ENCODE data around the gene ST3GAL3. TPM values are rescaled to one million over a fixed set of nuclear protein-coding genes. Genes with fewer than 3 reads are reported as not detected.
A peak's percentile ranks its signal among the peaks of the same experiment; 100 is the strongest.

Gene ST3GAL3
- total and polyA plus RNA-seq, 2 donors (not counting 1 experiment from before 2014, with no cell fraction given), result 13.7 to 16.3 TPM

GRCh38 chr1:43819357-43819756 is 112.0 kb downstream of the ST3GAL3 start:
- Histone ChIP-seq H2AFZ (ENCODE audit: low read length) (no peak overlapping the region), H3K27ac (ENCODE audit: insufficient read depth, low read length) (no peak overlapping the region), H3K9me3 (ENCODE audit: control insufficient read depth, insufficient read depth, low read depth, low read length) (no peaks in the 10 kb centered on the region), H3K36me3 (ENCODE audit: control insufficient read depth, insufficient read depth, low read length) (no peaks in the 10 kb centered on the region), H3K9ac (ENCODE audit: insufficient read depth, low read length) (no peak overlapping the region), H4K20me1 (ENCODE audit: control insufficient read depth, extremely low read depth, insufficient read depth, low read length) (peaks cover 2% of the 10 kb centered on the region), H3K4me2 (ENCODE audit: extremely low read depth, insufficient read depth, low read length) (no peak overlapping the region), H3K27me3 (ENCODE audit: control insufficient read depth, insufficient read depth, low read length) (no peaks in the 10 kb centered on the region), H3K4me1 (ENCODE audit: control insufficient read depth, extremely low read depth, insufficient read depth, low read length) (peaks cover 11% of the 10 kb centered on the region), H3K79me2 (ENCODE audit: control insufficient read depth, insufficient read depth, low read length) (no peaks in the 10 kb centered on the region), H3K4me3 (replicated peaks in 1 of 4; ENCODE audit: control extremely low read depth in 1 of 4, insufficient read depth in 1 of 4, low read depth in 3 of 4, low read length in 4 of 4) (no peak overlapping the region)
- no peak for TF ChIP-seq EZH2 (IDR thresholded peaks at IDR 0.05; ENCODE audit: low read length, missing control alignments)
- TF ChIP-seq CTCF (conservative IDR thresholded peaks at IDR 0.05 in 1 of 2, IDR thresholded peaks at IDR 0.05 in 1 of 2; ENCODE audit: low read depth in 1 of 2, low read length in 2 of 2), result no peak
- DNase-seq (ENCODE audit: low read depth in 2 of 2), result no peak

- DNase-seq (ENCODE audit: low read depth in 2 of 2), result no peak
- H3K36me3 ChIP-seq (ENCODE audit: control insufficient read depth, insufficient read depth, low read length), result no peaks in the 10 kb centered on the region
- H3K4me3 ChIP-seq (replicated peaks in 1 of 4; ENCODE audit: control extremely low read depth in 1 of 4, insufficient read depth in 1 of 4, low read depth in 3 of 4, low read length in 4 of 4), result no peak overlapping the region
- peaks cover 2% of the 10 kb centered on the region for H4K20me1 ChIP-seq (ENCODE audit: control insufficient read depth, extremely low read depth, insufficient read depth, low read length)
- TF ChIP-seq CTCF (conservative IDR thresholded peaks at IDR 0.05 in 1 of 2, IDR thresholded peaks at IDR 0.05 in 1 of 2; ENCODE audit: low read depth in 1 of 2, low read length in 2 of 2), result no peak
- TF ChIP-seq EZH2 (IDR thresholded peaks at IDR 0.05; ENCODE audit: low read length, missing control alignments), result no peak
- no peak overlapping the region for H3K9ac ChIP-seq (ENCODE audit: insufficient read depth, low read length)
- H3K4me1 ChIP-seq (ENCODE audit: control insufficient read depth, extremely low read depth, insufficient read depth, low read length), result peaks cover 11% of the 10 kb centered on the region
- no peaks in the 10 kb centered on the region for H3K27me3 ChIP-seq (ENCODE audit: control insufficient read depth, insufficient read depth, low read length)
- H3K9me3 ChIP-seq (ENCODE audit: control insufficient read depth, insufficient read depth, low read depth, low read length), result no peaks in the 10 kb centered on the region
- no peak overlapping the region for H2AFZ ChIP-seq (ENCODE audit: low read length)
- H3K79me2 ChIP-seq (ENCODE audit: control insufficient read depth, insufficient read depth, low read length), result no peaks in the 10 kb centered on the region
- no peak overlapping the region for H3K4me2 ChIP-seq (ENCODE audit: extremely low read depth, insufficient read depth, low read length)
- peak overlapping the region; percentile 61 for H3K27ac ChIP-seq (ENCODE audit: insufficient read depth, low read length)
Measured at GRCh38 chr1:43821471-43821870, 114.1 kb downstream of the ST3GAL3 start.

GRCh38 chr1:43822040-43822690 is 114.8 kb downstream of the ST3GAL3 start:
- Histone ChIP-seq H3K9ac (ENCODE audit: insufficient read depth, low read length) (no peak overlapping the region), H3K9me3 (ENCODE audit: control insufficient read depth, insufficient read depth, low read depth, low read length) (no peaks in the 10 kb centered on the region), H2AFZ (ENCODE audit: low read length) (no peak overlapping the region), H3K4me1 (ENCODE audit: control insufficient read depth, extremely low read depth, insufficient read depth, low read length) (peaks cover 11% of the 10 kb centered on the region), H3K4me3 (replicated peaks in 1 of 4; ENCODE audit: control extremely low read depth in 1 of 4, insufficient read depth in 1 of 4, low read depth in 3 of 4, low read length in 4 of 4) (peak overlapping the region in 1 of 4 experiments; percentile 16), H3K36me3 (ENCODE audit: control insufficient read depth, insufficient read depth, low read length) (no peaks in the 10 kb centered on the region), H3K27me3 (ENCODE audit: control insufficient read depth, insufficient read depth, low read length) (no peaks in the 10 kb centered on the region), H3K79me2 (ENCODE audit: control insufficient read depth, insufficient read depth, low read length) (no peaks in the 10 kb centered on the region), H3K27ac (ENCODE audit: insufficient read depth, low read length) (peak overlapping the region; percentile 61), H4K20me1 (ENCODE audit: control insufficient read depth, extremely low read depth, insufficient read depth, low read length) (peaks cover 2% of the 10 kb centered on the region), H3K4me2 (ENCODE audit: extremely low read depth, insufficient read depth, low read length) (peak overlapping the region; percentile 44)
- TF ChIP-seq EZH2 (IDR thresholded peaks at IDR 0.05; ENCODE audit: low read length, missing control alignments), result no peak
- DNase-seq (ENCODE audit: low read depth in 2 of 2), result peak; percentile 87 to 97
